ENCODE data around the gene ELP5. TPM values are rescaled to one million over a fixed set of nuclear protein-coding genes. Genes with fewer than 3 reads are reported as not detected.

Gene ELP5
- total RNA-seq, 2 donors from 2014 or later: 10.2 to 16.3 TPM

DNA sequence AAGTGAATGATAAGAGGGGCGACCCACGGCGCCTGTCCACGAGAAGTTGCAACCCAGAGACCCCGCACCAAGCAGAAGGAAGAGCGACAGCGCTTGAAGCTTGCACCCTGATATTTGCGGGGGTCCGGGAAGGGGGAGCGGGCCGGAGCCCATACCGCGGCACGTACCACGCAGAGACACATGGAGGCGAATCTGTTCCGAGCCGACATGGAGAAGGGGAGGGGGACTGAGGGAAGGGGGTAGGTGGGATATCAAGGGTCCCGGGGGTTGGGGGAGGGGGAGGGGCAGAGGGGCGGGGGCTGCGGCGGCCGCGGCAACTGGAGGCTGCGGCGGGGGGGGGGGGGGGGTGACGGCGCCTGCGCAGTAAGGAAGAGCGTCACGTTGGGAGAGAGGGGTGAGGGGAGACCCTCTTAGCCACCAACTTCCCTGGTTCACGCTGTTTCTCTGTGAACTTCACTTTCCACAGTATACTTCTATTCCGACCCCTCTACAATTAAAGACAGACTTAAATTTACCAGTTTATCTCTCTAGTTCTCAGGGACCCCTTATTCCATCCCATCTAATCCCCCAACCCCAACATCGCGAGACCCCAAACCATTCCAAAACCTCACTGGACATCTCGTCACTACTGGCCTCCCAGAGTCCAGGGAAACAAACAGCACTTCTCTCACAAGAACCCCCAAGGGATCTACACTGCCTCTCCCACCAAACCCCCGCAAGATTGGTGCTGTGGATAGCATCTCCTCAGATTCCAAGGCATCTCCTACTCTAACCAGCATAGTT, 40.3 kb upstream of the ELP5 start:
- Histone ChIP-seq H3K27ac (no peak overlapping the region), H3K9me3 (no peaks in the 10 kb centered on the region), H3K36me3 (replicated peaks in 1 of 2; ENCODE audit: insufficient read depth in 1 of 2, low read depth in 2 of 2) (no peaks in the 10 kb centered on the region), H3K4me1 (peaks cover 27% of the 10 kb centered on the region), H3K27me3 (no peaks in the 10 kb centered on the region), H3K4me3 (no peak overlapping the region)
- 24 to 36% methylated on average over 23 to 31 of the region's 37 CpGs for WGBS, 2 donors
- TF ChIP-seq POLR2A (IDR thresholded peaks at IDR 0.05): no peak
- TF ChIP-seq, protein P1, sequence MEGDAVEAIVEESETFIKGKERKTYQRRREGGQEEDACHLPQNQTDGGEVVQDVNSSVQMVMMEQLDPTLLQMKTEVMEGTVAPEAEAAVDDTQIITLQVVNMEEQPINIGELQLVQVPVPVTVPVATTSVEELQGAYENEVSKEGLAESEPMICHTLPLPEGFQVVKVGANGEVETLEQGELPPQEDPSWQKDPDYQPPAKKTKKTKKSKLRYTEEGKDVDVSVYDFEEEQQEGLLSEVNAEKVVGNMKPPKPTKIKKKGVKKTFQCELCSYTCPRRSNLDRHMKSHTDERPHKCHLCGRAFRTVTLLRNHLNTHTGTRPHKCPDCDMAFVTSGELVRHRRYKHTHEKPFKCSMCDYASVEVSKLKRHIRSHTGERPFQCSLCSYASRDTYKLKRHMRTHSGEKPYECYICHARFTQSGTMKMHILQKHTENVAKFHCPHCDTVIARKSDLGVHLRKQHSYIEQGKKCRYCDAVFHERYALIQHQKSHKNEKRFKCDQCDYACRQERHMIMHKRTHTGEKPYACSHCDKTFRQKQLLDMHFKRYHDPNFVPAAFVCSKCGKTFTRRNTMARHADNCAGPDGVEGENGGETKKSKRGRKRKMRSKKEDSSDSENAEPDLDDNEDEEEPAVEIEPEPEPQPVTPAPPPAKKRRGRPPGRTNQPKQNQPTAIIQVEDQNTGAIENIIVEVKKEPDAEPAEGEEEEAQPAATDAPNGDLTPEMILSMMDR (IDR thresholded peaks at IDR 0.05): no peak
- ATAC-seq (no peak), DNase-seq (no peak)
- intact Hi-C loops (cut with DNase I): no loop called here

DNA sequence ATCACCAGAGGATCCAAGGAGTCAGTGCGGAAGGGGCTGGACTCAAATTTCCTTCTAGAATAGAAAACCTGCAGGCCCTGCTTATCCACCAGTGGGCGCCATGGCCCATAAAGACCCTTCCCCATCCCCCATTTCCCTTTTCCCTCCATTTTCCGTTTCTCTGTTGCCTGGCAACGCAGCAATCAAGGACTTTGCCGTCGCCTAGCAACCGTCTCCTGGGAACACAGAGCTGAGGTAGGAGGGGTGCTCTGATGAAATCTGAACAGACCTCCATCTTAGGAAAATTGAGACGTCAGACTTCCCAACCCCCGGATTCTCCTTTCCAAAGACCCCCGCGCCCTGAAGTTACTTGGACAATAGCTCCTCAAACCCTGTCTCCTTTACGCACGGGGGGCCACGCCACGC, 38.1 kb upstream of the ELP5 start:
- Histone ChIP-seq H3K36me3 (replicated peaks in 1 of 2; ENCODE audit: insufficient read depth in 1 of 2, low read depth in 2 of 2) (no peaks in the 10 kb centered on the region), H3K4me3 (no peak overlapping the region), H3K4me1 (peaks cover 38% of the 10 kb centered on the region), H3K27me3 (no peaks in the 10 kb centered on the region), H3K9me3 (no peaks in the 10 kb centered on the region), H3K27ac (peak overlapping the region in 3 of 4 donors; percentile 62 to 76 (median 76))
- peak; percentile 25 for ATAC-seq
- TF ChIP-seq, protein P1 (IDR thresholded peaks at IDR 0.05): peak in 6 of 7 experiments; percentile 18 to 61 (median 42)
- no peak for TF ChIP-seq POLR2A (IDR thresholded peaks at IDR 0.05)
- intact Hi-C loops (cut with DNase I): no loop called here
- 2 to 3% methylated on average over 11 to 15 of the region's 15 CpGs for WGBS, 2 donors
- DNase-seq: peak; percentile 82 to 93 (median 88)

DNA sequence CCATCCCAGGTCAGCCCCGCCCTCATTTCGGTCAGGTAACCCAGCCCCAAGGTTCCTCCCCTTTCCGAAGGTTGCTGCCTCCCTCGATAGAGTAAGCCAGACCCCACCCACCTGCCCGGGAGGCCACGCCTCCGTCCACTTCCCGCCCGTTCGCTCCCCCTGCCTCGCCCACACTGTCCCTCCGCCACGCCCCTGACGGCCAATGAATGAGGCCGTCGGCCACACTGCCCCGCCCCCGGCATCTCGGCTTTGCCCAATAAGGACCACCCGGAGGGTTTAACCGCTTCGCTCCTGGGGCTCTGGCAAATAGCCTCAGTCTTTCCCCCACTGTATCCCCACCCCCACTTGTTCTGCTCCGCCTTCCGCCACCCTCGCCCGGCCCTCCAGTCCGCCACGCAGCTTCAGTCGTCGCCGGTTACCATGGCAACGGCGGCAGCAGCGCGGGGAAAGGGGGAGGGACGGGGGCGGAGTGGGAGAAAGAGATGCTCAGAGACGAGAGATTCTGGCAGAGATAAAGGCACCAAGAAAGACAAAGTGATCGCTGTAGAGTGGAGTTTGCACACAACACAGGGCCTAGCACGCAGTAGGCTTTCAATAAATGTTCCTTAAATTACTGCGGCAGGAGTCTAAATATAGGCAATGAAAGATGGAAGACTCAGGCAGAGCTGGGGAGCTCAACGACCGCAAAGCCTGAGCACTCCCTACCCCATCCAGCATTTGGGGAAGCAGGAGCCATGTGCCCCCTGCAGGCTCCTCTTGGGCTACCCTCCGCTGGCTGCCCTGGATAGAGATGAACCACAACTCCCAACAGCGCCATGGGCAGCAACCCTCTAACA, 37.5 kb upstream of the ELP5 start:
- Histone ChIP-seq H3K4me3 (peak overlapping the region; percentile 13 to 18), H3K36me3 (replicated peaks in 1 of 2; ENCODE audit: insufficient read depth in 1 of 2, low read depth in 2 of 2) (no peaks in the 10 kb centered on the region), H3K9me3 (no peaks in the 10 kb centered on the region), H3K27ac (peak overlapping the region; percentile 50 to 76 (median 69)), H3K27me3 (no peaks in the 10 kb centered on the region), H3K4me1 (peaks cover 45% of the 10 kb centered on the region)
- 0 to 1% methylated on average over 22 to 45 of the region's 45 CpGs for WGBS, 2 donors
- DNase-seq: peak; percentile 96 to 98 (median 96)
- peak; percentile 85 for ATAC-seq
- TF ChIP-seq, protein P1 (IDR thresholded peaks at IDR 0.05): peak in 5 of 7 experiments; percentile 37 to 56 (median 48)
- no peak for TF ChIP-seq POLR2A (IDR thresholded peaks at IDR 0.05)
- intact Hi-C loops (cut with DNase I): no loop called here

DNA sequence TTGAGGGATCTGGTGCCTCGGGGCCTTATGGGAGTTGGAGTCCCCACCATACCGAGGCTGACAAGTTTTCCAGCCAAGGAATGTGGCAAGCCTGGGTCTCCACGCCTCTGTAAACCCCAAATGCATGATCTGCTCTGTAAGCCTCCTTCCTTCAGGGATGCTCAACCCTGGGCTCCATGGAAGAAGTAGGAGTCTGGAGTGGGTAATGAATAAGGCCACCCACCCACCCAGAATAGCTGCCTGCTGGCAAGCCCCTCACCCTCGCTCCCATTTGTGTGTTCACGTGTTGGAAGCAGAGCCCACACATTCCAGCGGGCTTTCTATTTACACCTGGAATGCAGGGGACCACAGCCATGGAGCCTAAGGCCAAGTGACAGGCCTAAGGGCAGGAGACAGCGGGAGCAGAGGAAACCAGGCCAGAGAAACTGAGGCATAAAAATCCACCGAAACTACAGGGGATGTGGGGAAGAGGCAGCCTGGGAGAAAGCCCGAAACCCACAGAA, 36.8 kb upstream of the ELP5 start:
- DNase-seq (no peak), ATAC-seq (no peak)
- TF ChIP-seq, protein P1 (IDR thresholded peaks at IDR 0.05): no peak
- TF ChIP-seq POLR2A (IDR thresholded peaks at IDR 0.05): no peak
- H3K27ac ChIP-seq: peak overlapping the region in 3 of 4 donors; percentile 16 to 76 (median 76)
- peaks cover 46% of the 10 kb centered on the region for H3K4me1 ChIP-seq
- H3K36me3 ChIP-seq (replicated peaks in 1 of 2; ENCODE audit: insufficient read depth in 1 of 2, low read depth in 2 of 2): no peaks in the 10 kb centered on the region
- H3K9me3 ChIP-seq: no peaks in the 10 kb centered on the region
- H3K27me3 ChIP-seq: no peaks in the 10 kb centered on the region
- intact Hi-C loops (cut with DNase I): no loop called here
- no peak overlapping the region for H3K4me3 ChIP-seq
- WGBS, 2 donors: 35 to 38% methylated on average over 7 to 9 of the region's 9 CpGs

Measured in body of pancreas (tissue), 4 donors.